HG02571 (cell line): ENCODE data around the gene IVD.

Experiments
- ATAC-seq: cut with Tn5 transposase; IDR thresholded peaks from one replicate; pipeline ENCODE4 v1.9.1; 2021; ENCODE audit warnings: mild to moderate bottlenecking, moderate library complexity; ENCODE audit not compliant: unreplicated experiment

Gene IVD

DNA sequence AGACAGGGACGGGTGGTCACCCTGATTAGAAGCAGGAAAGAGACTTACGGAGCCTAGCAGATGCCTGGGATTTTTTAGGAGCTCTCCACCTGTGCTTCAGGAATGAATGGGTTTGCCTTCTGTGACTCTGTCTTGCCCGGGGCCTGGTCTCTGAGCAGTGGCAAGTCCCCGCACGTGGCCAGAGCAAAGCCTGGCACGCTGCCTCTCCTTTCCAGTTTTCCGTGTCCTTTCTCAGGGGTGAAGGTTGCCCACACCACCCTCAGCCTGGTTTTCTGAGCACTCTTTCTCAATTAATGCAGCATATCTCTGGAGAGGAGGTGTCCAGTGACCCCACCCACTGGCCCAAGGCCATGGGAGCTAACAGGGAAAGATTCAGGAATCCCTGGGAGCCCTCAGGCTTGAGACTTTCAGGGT lies 50.7 kb downstream of the IVD start:
- ATAC-seq = no peak

DNA sequence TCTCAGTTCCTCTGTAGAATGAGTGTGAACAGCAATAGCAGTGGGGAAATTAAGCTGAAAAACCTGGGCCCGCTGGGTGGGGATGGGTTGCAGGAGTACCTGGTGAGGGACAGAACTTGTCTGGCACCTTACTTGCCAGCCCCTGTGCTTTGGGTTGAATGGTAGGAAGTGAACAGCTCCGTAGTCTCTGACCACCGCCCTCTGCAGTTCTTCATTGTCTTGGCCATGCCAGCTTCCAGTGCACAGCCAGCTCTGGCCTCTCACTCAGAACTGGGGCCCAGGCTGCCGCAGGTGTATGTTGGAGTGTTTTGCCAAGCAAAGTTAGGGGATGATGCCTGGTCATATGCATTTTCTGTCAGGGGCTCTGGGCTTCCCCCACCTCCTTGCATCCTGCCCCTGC lies 51.1 kb downstream of the IVD start:
- no peak for ATAC-seq

DNA sequence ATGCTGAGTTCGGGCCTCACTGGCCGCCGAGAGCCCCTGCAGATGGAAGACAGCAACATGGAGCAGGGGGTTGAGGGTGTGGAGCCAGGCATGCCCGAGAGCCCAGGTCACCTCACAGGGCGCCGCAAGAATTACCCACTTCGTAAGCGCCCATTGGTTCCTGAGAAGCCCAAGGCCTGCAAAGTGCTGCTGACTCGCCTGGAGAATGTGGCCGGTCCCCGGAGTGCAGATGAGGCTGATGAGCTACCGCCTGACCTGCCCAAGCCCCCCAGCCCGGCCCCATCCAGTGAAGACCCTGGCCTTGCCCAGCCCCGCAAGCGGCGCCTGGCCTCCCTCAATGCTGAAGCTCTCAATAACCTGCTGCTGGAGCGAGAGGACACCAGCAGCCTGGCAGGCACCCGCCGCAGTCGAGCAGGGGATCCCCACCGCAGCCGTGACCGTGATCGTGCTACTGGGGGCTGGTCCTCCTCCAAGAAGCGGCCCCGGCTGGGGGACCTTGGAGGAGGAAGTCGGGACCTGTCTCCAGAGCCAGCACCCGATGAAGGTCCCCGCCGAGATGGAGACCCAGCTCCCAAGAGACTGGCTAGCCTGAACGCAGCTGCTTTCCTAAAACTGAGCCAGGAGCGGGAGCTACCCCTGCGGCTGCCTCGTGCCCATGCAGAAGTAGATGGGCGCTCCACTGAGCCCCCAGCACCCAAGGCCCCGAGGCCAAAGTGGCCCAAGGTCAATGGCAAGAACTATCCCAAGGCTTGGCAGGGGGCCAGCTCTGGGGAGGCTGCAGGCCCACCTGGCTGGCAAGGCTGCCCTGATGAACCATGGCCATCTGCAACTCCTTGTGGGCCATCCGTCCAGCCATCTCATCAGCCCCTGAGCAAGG lies 53.1 kb downstream of the IVD start:
- ATAC-seq = no peak

DNA sequence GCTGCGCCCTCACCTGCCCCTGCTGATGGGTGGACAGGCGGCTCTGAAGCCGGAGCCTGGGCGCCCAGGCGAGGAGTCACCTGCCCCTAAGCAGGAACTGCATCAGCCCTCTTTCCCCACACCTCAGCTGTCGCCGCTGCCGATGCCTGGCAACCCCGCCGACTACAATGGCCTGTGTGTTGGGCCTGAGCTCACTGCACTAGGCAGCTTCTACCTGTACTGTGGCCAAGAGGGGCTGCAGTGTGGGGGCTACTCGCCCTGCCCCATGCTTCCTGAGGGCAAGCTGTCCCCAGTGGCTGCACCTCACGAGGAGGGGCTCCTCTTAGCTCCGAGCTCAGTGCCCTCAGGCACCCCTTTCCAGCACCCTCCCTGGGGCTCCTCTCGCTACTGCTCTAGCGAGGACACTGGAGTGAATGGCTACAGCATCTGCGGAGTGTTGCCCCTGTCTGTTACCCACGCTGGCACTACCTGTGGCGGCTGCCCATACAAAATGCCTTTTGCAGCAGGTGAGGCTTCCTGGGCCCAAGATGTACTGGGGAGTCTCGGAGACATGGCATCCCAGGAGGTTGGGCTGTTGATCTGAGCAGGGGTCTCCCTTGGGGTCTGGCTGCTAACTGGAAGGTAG lies 53.9 kb downstream of the IVD start:
- ATAC-seq = no peak

DNA sequence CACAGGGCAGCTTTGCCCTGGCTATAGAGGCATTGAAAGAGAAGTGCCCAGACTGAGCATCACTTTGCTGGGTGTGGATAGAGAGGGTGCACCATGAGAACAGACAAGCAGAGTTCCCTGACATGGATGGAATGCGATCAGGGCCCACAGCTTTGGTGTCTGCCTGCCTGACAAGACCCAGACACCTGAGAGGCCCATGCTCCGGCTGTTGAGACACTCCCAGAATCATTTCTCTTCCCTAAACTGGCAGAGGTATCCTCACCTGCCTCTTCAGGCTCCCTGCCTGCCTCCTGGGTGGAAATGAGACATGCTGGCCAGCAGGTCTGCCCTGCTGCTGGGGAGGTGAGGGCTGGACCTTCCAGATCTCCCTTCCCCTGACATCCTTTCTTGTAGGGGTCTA lies 54.8 kb downstream of the IVD start:
- ATAC-seq = no peak

DNA sequence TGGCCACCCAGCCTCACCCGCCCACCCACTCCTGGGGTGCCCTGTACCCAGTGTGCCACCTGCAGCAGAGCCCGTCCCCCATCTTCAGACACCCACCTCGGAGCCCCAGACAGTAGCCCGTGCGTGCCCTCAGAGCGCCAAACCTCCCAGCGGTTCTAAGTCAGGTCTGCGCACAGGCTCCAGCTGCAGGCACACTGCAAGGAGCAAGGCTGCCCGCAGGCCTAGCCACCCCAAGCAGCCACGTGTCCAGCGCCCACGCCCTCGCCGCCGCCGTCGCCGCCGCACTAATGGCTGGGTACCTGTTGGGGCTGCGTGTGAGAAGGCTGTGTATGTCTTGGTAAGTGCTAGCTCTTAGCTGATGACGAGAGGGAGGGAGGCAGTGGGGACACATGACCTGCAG lies 56.4 kb downstream of the IVD start:
- ATAC-seq = no peak

DNA sequence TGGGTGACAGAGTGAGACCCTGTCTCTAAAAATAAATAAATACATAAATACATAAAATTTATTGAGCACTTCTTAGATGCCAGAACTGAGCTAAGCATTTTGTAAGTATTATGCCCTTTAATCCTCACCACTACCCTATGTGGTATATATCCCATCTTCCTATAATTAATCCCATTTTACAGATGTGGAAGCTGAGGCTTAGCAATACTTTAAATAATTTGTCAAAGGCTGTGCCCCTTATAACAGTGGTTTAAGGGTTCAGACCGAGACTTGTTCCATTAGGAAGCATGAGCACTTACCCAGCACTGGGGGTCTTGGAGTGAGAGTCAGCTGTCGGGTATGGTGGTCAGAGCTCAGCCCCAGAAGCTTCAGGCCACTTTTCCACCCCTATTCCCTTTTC lies 57.7 kb downstream of the IVD start:
- ATAC-seq = no peak

DNA sequence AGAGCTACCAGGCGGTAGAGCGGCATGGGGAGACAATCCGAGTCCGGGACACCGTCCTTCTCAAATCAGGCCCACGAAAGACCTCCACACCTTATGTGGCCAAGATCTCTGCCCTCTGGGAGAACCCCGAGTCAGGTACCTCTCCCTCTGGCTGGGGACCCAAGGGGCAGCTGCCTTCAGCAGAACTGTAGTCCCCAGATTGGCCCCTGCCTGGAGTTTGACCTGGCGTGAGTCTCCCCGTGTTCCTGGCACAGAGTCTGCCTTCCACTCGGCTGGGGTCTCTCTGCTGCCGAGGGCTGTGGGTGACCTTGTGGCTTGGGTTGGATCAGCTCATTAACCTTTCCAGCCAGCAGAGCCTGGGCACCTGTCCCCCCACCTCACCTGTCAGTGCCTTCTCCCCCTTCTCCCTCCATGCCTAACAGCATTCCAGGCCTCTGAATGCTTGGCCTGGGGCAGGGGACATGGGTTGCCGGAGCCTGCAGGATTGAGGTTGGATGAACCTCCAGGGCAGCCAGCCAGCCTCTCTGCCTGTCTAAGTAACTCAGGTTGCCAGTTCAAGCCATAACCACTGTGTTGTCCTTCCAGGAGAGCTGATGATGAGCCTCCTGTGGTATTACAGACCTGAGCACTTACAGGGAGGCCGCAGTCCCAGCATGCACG lies 58.4 kb downstream of the IVD start:
- ATAC-seq = no peak

DNA sequence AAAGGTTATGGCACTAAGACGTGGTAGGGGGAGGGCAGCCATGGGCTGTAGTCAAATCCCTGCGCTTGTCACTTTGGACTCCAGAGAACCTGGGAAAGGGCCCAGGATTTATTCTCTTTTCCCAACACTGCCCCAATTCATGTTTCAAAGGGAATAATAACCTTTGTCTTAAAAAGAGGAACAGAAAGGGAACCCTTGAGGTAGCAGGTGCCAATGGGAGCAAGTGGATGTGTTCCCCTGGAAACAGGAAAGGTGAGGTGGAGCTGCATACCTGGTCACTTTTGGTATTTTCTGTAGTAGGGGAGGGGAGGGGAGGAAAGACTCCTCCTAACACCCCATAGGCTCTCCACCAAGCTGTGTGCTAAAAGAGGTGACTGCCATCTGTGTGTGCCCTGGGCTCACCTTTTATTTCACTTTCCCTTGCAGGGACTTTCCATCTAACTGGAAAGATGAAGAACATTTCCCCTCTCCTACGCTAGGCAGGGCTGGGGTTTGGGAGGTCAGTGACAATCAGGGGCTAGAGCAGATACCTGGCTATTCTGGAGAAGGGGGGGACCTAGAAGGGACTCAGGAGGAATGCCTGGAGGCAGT lies 59.1 kb downstream of the IVD start:
- ATAC-seq = no peak

DNA sequence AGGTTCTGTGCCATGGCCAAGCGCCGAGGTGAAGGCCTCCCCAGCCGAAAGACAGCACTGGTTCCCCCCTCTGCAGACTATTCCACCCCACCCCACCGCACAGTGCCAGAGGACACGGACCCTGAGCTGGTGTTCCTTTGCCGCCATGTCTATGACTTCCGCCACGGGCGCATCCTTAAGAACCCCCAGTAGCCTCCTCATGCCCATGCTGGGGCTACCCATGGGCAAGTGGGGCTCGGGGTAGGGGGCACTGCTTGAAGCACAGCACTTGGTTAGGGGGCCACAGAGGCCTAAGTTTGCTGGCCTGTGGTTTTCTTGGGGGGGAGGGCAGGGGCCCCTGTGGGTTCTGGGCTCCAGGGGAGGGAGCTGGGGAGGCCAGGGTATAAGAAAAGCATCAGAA lies 60.3 kb downstream of the IVD start:
- no peak for ATAC-seq

DNA sequence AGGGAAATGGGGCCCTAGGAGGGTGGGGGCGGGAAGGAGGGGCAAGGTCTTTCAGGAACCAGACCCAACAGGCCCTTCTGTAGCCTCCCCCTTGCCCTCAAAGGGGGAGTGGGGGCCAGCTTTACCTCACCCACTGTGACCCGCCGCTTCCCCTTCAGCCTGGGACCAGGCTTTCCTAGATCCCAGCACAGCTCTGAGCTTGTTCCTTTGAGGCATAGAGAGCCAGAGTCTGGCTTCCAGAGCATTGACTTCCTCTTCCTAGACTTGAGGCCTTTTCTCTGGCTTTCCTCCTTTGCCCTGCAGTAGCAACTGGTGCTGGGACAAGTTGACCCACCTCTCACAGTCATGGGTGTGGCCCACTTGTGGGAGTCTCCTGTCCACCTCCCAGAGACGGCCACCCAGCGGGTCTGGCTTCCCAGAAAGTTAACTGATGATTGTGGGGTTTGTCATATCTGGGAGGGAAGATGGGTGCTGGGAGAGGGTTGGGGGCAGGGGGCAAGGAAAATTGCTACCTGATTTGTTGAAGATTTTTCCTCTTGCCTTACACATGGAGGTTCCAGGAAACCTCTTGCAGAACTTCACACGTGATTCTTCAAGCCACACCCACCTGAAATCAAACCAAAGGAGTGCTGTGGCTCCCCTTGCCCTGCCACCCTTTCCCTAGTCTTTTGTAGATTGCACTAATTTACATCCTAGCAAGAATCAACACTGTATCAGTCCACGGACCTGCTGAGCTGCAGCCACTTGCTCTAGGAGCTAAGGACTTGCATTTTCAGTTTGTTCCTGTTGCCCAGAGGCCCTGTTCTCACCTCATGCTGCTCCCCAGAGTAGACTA lies 61.0 kb downstream of the IVD start:
- ATAC-seq = no peak

DNA sequence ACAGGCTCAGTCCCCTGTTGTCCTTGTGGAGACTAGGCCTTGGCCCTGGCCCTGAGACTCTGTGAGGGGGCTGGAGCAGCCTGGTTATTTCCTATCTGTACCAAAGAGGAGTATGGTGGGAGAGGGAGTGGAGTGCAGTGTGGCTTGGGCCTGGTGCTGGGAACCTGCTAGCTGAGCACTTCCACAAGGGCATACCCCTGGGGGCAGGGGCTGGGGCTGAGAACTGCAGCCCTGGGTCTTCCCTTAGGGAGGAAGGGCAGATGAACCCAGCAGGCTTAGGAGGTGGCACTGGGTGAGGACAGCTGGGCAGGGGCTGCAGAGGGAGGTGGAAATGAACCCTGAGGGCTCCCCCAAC lies 61.6 kb downstream of the IVD start:
- no peak for ATAC-seq

DNA sequence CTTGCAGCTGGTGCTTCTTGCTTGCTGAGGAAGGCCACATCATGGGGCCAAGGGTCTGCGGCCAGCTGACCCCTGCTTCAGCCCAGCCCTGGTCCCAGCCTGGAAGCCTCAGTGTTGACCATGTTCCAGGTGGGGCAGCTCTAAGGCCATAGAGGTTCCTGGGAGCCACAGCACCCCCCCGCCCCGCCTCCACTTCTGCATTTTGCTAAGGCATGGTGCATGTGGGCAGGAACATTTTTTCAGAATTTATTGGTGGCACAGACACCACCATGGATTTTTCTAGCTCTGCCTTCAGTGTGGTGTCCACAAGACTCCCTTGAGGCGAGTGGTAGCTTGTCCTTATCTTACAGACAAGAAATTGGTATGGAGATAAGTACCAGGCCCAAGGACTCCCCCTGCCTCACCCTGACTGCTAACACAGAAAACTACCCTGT lies 63.3 kb downstream of the IVD start:
- no peak for ATAC-seq

DNA sequence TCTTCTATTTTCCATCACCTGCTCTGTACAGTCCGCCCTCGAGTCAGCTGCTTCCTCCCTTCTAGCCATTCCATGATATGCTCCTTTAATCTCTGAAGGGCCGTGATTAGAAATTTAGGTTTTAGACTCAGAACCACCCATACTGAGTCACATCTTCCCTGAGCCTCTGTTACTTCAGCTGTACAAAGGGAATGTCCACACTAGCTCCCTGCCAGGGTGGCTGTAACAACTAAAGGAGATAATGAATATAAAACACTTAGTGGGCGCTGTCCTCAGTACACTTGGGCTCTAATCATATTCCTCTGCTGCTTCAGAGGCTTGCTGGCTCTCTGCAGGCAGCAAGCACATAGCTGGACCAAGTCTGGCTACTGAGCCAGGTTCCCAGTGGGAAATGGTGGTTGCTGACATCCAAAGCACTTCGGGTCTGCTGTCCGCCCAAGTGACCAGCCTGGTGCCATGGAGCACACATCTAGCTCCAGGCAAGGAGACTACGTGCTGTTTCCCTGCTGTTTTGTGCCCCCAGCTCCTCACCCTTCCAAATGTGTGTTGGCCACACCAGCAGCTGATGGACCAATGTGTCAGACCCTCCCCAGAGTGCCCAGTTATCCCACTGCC lies 64.3 kb downstream of the IVD start:
- no peak for ATAC-seq

DNA sequence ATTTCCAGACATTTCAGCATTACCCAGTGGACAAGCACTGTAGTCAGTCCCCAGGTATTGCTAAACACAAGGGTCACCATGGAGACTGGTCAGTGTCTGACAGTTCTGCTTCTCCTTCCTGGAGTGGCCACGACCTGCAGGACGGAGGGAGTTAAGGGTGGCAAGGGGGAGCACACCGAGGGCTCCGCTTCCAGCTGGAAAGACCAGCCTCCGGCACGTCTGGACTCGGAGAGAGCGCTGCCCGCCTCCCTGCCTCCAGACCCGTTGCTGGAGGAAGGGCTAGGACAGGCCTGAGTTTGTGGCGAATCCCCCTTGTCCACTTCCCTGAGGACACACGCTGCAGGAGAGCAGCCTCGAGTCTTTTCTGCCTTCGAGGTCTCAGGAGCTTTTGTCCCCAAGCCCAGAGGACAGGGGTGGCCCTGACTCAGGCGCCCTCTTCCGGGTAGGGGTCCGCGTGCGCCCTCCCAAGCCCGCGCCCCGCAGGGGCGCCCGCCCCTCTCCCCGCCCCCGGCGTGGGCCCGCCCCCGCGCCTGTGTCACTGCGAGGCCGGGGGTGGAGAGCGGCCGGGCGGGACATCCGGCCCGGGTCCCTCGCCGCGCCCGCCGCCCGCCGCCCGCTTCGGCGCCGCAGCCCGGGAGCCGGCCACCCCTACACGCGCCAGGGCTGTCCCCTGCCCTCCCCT lies 65.0 kb downstream of the IVD start, which contains the start of gene CHST14:
Gene CHST14, plus strand, starts transcription at position 562 of the 682 bp plus-strand sequence. CDS start 230 bp downstream, outside the sequence.
- peak; percentile 58 for ATAC-seq
